Measurements from ENCODE around the gene COG5.

- no peak for TF ChIP-seq NFE2L2 (IDR thresholded peaks at IDR 0.05; ENCODE audit: low read depth, low read length)
- TF ChIP-seq, protein P1, sequence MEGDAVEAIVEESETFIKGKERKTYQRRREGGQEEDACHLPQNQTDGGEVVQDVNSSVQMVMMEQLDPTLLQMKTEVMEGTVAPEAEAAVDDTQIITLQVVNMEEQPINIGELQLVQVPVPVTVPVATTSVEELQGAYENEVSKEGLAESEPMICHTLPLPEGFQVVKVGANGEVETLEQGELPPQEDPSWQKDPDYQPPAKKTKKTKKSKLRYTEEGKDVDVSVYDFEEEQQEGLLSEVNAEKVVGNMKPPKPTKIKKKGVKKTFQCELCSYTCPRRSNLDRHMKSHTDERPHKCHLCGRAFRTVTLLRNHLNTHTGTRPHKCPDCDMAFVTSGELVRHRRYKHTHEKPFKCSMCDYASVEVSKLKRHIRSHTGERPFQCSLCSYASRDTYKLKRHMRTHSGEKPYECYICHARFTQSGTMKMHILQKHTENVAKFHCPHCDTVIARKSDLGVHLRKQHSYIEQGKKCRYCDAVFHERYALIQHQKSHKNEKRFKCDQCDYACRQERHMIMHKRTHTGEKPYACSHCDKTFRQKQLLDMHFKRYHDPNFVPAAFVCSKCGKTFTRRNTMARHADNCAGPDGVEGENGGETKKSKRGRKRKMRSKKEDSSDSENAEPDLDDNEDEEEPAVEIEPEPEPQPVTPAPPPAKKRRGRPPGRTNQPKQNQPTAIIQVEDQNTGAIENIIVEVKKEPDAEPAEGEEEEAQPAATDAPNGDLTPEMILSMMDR (conservative IDR thresholded peaks at IDR 0.05; ENCODE audit: low read depth, low read length) = no peak
Observed at GRCh38 chr7:107551936-107552335, 11.8 kb downstream of the COG5 start.

Measured in IMR-90 (cell line).